HG03280 (cell line): ENCODE data around the gene RIMBP3C.
A peak's percentile ranks its signal among the peaks of the same experiment; 100 is the strongest.
"Not testable (repeated sequence)": the region's sequence is repeated elsewhere in the genome, so short reads cannot be mapped to it uniquely, and the experiment has no call there.

Experiments used
- ATAC-seq: cut with Tn5 transposase; IDR thresholded peaks from one replicate; pipeline ENCODE4 v1.9.1; 2021; ENCODE audit warnings: mild to moderate bottlenecking, moderate library complexity; ENCODE audit not compliant: unreplicated experiment

Gene RIMBP3C, protein sequence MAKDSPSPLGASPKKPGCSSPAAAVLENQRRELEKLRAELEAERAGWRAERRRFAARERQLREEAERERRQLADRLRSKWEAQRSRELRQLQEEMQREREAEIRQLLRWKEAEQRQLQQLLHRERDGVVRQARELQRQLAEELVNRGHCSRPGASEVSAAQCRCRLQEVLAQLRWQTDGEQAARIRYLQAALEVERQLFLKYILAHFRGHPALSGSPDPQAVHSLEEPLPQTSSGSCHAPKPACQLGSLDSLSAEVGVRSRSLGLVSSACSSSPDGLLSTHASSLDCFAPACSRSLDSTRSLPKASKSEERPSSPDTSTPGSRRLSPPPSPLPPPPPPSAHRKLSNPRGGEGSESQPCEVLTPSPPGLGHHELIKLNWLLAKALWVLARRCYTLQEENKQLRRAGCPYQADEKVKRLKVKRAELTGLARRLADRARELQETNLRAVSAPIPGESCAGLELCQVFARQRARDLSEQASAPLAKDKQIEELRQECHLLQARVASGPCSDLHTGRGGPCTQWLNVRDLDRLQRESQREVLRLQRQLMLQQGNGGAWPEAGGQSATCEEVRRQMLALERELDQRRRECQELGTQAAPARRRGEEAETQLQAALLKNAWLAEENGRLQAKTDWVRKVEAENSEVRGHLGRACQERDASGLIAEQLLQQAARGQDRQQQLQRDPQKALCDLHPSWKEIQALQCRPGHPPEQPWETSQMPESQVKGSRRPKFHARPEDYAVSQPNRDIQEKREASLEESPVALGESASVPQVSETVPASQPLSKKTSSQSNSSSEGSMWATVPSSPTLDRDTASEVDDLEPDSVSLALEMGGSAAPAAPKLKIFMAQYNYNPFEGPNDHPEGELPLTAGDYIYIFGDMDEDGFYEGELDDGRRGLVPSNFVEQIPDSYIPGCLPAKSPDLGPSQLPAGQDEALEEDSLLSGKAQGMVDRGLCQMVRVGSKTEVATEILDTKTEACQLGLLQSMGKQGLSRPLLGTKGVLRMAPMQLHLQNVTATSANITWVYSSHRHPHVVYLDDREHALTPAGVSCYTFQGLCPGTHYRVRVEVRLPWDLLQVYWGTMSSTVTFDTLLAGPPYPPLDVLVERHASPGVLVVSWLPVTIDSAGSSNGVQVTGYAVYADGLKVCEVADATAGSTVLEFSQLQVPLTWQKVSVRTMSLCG (N-terminal part only)

GRCh38 chr22:21551361-21551760, at the start of gene RIMBP3C:
TSS of gene RIMBP3C (minus strand) at chr22:21551461. CDS start at chr22:21550976, 485 bp downstream.
- not testable (repeated sequence) for ATAC-seq

DNA sequence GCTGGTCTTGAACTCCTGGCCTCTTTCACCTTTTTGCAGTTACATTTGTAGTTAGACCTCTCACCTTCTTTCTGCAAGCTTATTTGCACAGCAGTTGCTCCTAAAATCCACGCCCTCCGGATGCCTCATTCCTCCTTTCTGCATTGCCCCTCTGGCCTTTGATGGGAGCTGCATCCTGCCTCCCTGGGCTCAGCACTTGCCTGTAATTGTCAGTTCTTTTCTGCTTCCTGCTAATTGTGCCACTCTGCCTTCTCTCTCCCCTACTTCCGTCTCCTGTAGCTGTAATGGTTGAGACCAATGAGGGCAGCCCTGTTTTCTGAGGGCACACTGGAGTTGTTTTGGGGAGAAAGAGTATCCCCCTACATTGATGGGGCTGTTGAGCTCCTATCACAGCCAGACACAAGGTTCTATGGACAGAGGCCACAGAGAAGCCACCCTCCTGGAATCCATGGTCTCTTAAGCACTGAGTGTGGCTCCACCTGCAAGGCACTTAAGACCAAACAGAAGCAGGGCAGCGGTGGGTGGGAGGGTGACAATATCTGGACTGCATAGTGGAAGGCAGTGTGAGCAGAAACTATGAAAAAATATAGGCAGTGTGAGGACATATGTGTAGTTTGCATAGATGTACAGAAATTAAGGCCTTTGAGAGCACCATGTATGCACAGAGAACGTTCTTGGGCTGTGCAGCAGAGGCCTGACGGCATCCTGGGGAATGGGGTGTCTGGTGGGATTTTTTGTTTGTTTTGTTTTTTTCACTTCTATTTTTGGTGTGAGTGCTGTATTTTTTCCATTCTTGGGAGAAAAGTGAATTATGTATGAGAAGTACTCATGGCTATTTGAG, 48.0 kb upstream of the RIMBP3C start:
- ATAC-seq: no peak

DNA sequence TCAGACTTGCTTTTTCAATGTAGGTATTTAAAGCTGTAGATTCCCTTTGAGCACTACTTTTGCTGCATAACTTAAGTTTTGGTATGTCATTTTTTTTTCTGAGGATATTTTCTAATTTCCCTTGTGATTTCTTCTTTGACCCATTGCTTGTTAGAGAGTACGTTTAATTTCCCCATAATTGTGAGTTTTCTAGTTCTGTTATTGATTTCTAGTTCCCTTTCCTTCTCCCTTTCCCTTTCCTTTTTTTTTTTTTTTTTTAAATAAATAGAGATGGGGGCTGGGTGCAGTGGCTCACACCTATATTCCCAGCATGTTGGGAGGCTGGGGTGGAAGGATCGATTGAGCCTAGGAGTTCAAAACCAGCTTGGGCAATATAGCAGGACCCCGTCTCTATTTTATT, 47.0 kb upstream of the RIMBP3C start:
- ATAC-seq: no peak

DNA sequence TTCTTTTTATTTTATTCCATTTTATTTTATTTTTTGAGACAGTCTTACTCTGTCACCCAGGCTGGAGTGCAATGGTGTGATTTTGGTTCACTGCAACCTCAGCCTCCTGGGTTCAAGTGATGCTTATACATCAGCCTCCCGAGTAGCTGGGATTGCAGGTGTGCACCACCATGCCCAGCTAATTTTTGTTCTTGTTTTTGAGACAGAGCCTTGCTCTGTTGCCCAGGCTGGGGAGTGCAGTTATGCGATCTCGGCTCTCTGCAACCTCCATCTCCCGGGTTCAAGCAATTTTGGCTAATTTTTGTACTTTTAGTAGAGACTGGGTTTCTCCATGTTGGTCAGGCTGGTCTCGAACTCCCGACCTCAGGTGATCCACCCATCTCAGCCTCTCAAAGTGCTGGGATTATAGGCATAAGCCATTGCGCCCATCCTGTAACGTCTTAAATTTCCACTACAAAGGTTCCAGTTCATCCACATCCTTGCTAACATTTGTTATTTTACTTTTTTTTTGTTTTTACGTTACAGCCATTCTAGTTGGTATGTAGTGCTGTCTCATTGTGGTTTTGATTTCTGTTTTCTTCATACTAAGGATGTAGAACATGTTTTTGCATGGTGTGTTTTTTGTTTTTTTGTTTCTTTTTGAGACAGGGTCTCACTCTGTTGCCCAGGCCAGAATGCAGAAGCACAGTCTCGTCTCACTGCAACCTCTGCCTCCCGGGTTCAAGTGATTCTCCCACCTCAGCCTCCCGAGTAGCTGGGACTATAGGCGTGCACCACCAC, 45.3 kb upstream of the RIMBP3C start:
- not testable (repeated sequence) for ATAC-seq

DNA sequence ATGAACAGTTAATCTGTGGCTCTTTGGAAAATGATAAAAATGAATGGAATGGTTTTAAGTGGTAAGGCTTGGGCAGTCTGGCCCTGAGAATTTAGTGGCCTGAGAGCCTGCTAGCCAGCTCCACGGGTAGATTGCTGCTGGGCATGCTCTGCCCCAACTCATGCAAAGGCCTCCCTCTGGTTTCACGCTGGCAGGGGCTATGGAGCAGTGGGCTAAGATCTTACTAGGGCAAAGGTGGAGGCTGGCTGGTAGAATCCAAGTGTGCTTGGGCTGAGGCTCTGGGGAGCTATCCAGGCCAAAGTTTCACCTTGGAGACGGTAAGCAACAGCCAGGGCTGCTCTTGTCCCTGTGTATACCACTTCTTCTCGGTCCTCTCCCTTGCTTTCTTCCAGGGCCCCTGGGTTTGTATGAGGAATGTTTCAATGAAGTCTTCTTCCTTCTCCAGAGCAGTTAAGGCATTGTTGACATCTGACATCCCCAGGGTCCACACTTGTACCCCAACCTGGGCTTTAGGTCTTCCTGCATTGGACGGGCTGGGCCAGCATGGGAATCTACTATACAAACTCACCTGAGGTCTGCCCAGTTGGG, 43.7 kb upstream of the RIMBP3C start:
- no peak for ATAC-seq

DNA sequence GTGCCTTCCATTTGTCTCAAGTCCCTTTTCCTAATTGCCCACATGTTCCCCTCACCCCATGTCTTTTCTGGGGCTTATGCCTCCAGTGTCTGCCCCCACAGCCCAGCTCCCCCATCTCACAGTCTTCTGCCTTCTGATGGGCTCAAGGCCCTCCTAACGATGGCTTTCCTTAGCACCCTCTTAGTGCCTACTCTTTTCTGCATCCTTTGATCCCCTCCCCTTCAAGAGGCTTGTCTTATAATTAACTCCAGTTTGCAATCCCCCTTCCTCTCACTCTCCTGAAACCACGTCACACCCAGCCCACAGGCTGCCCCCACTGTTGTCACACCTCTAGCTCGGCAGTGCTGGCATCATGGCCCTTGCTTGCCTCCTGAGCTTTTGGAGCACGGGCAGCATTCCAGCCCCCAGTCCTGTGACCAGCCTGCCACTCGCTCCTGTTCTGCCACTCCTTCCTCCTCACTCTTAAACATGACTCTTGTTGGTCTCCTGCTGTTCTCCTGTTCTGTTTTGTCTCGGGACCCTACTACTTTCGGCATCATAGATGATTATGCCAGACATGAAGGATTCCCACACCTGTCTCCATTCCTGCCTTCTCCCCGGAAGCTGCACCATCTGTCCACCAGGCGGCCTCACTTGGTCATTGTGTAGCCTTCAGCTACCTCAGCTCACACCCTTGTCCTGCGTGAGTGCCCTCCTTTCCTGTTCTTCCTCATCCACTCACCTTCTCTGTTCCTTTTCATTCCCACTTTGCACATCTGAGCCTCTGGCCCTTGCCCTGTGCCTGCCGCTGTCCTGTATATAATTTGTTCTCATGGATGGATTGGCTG, 42.4 kb upstream of the RIMBP3C start:
- ATAC-seq: no peak

- ATAC-seq: no peak
Observed at GRCh38 chr22:21592422-21592821, 41.2 kb upstream of the RIMBP3C start.

DNA sequence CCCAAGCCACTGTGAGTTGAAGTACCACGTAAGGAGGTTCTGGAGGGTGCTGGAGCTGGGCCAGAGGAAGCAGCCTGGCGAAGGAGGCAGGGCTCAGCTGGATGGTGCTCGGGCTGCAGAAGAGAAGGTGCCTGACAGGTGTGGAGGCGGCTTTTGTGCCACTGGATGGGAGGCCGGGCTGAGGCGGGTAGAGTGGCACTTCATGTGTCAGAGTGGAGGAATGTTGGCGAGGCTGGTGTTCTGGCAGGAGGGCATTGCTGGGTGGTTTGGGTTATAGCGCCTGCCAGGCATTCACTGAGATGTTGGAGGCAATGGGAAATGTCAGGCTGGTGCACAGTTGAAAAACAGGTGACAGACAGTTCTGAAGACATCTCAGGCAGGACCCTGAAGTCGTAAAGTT, 40.4 kb upstream of the RIMBP3C start:
- ATAC-seq: no peak

- ATAC-seq: no peak
Observed at GRCh38 chr22:21590809-21591641, 39.8 kb upstream of the RIMBP3C start.

DNA sequence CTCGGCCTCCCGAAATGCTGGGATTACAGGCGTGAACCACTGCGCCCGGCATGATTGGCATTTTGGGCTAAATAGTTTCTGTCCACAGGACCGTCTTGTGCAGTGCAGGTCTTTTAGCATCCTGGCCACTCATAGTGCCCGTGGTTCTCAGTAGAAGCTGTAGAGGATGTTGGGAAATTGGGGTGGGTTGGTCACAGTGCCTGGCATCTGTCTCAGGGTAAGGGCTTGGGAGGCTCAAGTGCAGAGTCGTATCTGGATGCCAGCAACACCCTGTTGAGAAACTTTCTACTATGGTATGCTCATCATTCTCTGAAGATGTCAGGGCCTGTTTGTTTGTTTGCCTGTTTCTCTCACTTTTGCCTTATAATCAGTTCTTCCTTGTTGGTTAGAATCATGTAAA, 38.1 kb upstream of the RIMBP3C start:
- ATAC-seq: no peak

DNA sequence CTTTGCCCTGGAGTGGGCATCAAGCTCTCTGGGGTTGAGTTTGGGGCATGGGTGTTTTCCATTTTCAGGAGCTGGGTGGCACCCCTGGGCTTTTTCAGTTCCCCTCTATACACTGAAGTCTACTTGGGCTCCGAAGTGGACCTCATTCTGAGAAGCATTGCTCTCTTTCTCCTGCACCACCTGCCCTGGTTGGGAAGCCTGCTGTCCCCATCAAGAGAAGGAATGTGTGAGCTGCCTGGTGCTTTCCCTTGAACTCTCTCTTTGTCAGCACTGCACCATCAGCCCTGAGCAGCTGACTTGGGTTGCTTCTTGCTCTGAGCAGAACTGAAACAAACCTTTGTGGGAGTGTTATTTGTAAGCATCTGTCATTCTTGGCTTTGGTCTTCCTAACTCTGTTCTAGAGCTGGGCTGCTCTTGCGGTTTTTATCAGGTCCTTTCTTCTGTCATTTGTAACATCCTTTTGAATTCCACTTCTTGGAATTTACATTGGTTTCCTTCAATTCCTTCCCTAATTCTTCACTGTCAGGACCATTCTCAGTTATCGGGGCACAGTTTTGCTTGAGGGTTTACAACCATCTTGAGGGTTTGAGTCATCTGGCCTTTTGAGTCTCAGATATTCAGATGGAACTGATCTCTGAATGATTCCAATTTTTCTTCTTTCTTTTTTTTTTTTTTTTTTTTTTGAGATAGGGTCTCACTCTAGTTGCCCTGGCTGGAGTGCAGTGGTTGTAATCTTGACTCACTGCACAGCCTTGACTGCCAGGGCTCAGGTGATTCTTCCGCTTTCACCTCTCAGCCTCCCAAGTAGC, 36.7 kb upstream of the RIMBP3C start:
- peak; percentile 81 for ATAC-seq

DNA sequence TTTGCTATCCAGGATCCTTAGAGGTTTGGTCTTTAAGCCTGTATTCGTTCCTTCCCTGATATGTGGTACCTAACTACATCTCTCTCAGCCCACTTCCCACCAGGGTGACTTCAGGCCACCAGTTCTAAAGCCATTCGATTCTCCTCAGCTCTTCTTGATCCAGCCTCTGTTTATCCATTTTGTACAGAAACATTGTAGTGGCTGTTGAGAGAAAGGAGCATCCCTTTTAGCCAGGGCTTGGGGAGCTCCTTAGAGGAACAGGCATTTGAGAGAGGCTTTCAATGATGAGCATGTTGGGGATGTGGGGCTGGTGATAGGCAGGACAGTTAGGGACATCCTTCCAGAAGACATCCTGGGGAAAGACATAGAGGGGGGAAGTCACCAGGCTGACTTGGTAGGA, 34.1 kb upstream of the RIMBP3C start:
- no peak for ATAC-seq

GRCh38 chr22:21582801-21583740, 31.8 kb upstream of the RIMBP3C start:
- ATAC-seq: no peak

GRCh38 chr22:21581009-21581713, 29.9 kb upstream of the RIMBP3C start:
- ATAC-seq: not testable (repeated sequence)

GRCh38 chr22:21580623-21581007, 29.4 kb upstream of the RIMBP3C start:
- ATAC-seq: not testable (repeated sequence)
